Measurements from ENCODE around the gene CCDC112. TPM values are rescaled to one million over a fixed set of nuclear protein-coding genes. Genes with fewer than 3 reads are reported as not detected.

The CCDC112 gene
- total RNA-seq, 1 experiment from 2014 or later, result 4.3 TPM

DNA sequence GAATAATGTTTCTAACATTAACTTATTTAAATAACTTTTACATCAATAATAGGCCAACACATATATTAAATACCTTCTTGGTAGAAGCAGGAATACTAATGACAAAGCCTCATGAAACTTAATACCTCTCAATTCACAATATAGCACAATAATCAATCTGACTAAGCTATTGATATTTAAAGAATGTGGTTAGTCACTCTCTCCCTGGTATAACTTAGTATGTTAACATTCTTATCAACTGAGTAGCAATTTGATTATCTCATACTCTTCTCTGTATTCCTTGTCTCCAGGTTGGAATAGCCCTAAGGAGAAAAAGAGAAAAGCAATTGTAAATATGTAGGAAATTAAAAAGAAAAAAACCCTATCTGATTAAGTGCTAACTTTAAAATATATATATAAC lies 28.8 kb downstream of the CCDC112 start:
- CTCF ChIA-PET, result no interaction called here
- Histone ChIP-seq H3K4me3 (no peak overlapping the region), H3K4me2 (no peak overlapping the region), H3K27ac (no peak overlapping the region), H2AFZ (no peak overlapping the region), H4K20me1 (ENCODE audit: insufficient read depth) (no peaks in the 10 kb centered on the region), H3K9me3 (ENCODE audit: insufficient read depth, low read depth) (no peaks in the 10 kb centered on the region), H3K36me3 (ENCODE audit: low read depth) (no peaks in the 10 kb centered on the region), H3K79me2 (ENCODE audit: low read depth) (no peaks in the 10 kb centered on the region), H3K27me3 (ENCODE audit: insufficient read depth, low read depth) (no peaks in the 10 kb centered on the region), H3F3A (ENCODE audit: insufficient read depth, low read depth) (peaks cover 6% of the 10 kb centered on the region), H3K9me2 (ENCODE audit: insufficient read depth) (no peaks in the 10 kb centered on the region), H3K4me1 (replicated peaks; ENCODE audit: insufficient read depth) (peaks cover 7% of the 10 kb centered on the region)
- intact Hi-C loops (cut with micrococcal nuclease; ENCODE audit: unreplicated experiment), result no loop called here
- no TSS peak for BruUV-seq (replicated peaks)
- TF ChIP-seq, protein P1, sequence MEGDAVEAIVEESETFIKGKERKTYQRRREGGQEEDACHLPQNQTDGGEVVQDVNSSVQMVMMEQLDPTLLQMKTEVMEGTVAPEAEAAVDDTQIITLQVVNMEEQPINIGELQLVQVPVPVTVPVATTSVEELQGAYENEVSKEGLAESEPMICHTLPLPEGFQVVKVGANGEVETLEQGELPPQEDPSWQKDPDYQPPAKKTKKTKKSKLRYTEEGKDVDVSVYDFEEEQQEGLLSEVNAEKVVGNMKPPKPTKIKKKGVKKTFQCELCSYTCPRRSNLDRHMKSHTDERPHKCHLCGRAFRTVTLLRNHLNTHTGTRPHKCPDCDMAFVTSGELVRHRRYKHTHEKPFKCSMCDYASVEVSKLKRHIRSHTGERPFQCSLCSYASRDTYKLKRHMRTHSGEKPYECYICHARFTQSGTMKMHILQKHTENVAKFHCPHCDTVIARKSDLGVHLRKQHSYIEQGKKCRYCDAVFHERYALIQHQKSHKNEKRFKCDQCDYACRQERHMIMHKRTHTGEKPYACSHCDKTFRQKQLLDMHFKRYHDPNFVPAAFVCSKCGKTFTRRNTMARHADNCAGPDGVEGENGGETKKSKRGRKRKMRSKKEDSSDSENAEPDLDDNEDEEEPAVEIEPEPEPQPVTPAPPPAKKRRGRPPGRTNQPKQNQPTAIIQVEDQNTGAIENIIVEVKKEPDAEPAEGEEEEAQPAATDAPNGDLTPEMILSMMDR (conservative IDR thresholded peaks at IDR 0.05), result no peak
- TF ChIP-seq EZH2 (IDR thresholded peaks at IDR 0.05; ENCODE audit: low read depth), result no peak
- POLR2A ChIA-PET (ENCODE audit: unreplicated experiment), result no interaction called here
- DNase-seq, result peak in 1 of 2 experiments; percentile 55

DNA sequence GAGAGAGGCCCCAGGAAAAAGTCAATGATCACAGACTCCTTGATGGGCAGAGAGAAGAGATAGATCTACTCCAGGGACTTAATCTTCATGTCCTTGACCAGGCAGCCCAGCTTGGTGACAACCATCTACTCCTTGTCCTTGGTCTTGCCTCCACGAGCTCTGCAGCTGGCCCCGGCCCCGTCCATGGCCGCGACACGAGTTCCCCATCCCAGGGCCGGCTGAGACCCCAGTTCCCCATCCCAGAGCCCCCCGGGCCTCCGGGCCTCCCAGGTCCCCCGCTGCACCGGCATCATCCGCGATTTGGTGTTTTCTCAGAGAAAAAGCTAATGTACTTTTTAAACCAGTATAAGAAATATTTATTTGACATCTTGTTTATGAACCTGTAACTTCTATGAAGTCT lies 31.2 kb downstream of the CCDC112 start:
- H3K9me3 ChIP-seq (ENCODE audit: insufficient read depth, low read depth), result no peaks in the 10 kb centered on the region
- no peak for DNase-seq
- POLR2A ChIA-PET (ENCODE audit: unreplicated experiment), result no interaction called here
- H3K36me3 ChIP-seq (ENCODE audit: low read depth), result no peaks in the 10 kb centered on the region
- peaks cover 22% of the 10 kb centered on the region for H3K4me1 ChIP-seq (replicated peaks; ENCODE audit: insufficient read depth)
- H3K4me2 ChIP-seq, result no peak overlapping the region
- no peak overlapping the region for H2AFZ ChIP-seq
- 0 out of 2 replicates have a peak, but pooled peaks cover 5% of the 10 kb centered on the region for H4K20me1 ChIP-seq (ENCODE audit: insufficient read depth)
- H3K27me3 ChIP-seq (ENCODE audit: insufficient read depth, low read depth), result no peaks in the 10 kb centered on the region
- intact Hi-C loops (cut with micrococcal nuclease; ENCODE audit: unreplicated experiment), result no loop called here
- CTCF ChIA-PET, result no interaction called here
- no peaks in the 10 kb centered on the region for H3K9me2 ChIP-seq (ENCODE audit: insufficient read depth)
- peaks cover 6% of the 10 kb centered on the region for H3F3A ChIP-seq (ENCODE audit: insufficient read depth, low read depth)
- no peak overlapping the region for H3K4me3 ChIP-seq
- no peak overlapping the region for H3K27ac ChIP-seq
- TF ChIP-seq EZH2 (IDR thresholded peaks at IDR 0.05; ENCODE audit: low read depth), result no peak
- peaks cover 23% of the 10 kb centered on the region for H3K79me2 ChIP-seq (ENCODE audit: low read depth)
- BruUV-seq (replicated peaks), result no TSS peak

DNA sequence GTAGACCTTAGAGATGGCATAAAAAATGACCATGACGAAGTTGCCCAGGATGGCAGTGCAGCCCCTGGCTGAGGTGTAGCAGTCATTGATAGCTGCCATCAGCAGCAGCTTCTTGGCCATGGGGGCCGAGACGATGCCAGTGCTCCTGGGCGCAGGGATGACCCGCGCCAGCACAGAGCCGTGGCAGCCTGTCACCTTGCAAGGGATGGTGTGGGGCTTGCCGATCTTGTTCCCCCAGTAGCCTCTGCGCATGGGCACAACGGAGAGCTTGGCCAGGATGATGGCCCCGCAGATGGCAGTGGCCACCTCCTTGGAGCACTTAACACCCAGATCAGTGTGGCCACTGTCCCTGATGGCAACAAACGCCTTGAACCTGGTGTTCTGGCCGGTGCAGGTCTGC lies 31.7 kb downstream of the CCDC112 start:
- TF ChIP-seq EZH2 (IDR thresholded peaks at IDR 0.05; ENCODE audit: low read depth), result no peak
- TF ChIP-seq, protein P1 (conservative IDR thresholded peaks at IDR 0.05), result no peak
- intact Hi-C loops (cut with micrococcal nuclease; ENCODE audit: unreplicated experiment), result loop anchor here (5.0 kb wide), 1 partner anchor 33 kb away; the partner anchor contains the start of gene CCDC112

DNA sequence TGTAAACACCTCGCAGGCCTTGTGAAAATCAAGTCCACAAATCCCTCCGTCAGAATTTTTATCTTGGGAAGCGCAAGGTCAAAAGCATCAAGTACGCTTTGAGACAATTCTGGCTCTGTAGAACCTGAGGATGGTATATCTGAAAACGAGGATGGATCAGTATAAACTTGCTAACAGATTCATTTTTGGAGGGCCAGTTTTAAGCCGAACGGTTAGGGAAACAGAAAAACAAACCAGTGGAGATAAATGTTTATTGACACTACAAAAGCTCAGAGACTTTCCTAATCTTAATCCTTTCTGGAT lies 33.4 kb downstream of the CCDC112 start:
- Histone ChIP-seq H3K4me2 (peak overlapping the region; percentile 96), H2AFZ (peak overlapping the region; percentile 100), H3F3A (ENCODE audit: insufficient read depth, low read depth) (peaks cover 6% of the 10 kb centered on the region), H3K4me1 (replicated peaks; ENCODE audit: insufficient read depth) (peaks cover 22% of the 10 kb centered on the region), H3K9me3 (ENCODE audit: insufficient read depth, low read depth) (no peaks in the 10 kb centered on the region), H3K79me2 (ENCODE audit: low read depth) (peaks cover 45% of the 10 kb centered on the region), H3K4me3 (peak overlapping the region; percentile 86), H3K27me3 (ENCODE audit: insufficient read depth, low read depth) (no peaks in the 10 kb centered on the region), H3K9me2 (ENCODE audit: insufficient read depth) (no peaks in the 10 kb centered on the region), H3K27ac (peak overlapping the region; percentile 63), H4K20me1 (ENCODE audit: insufficient read depth) (peaks cover 5% of the 10 kb centered on the region; the same call in 1 of the 2 replicates), H3K36me3 (ENCODE audit: low read depth) (no peaks in the 10 kb centered on the region)
- ChIA-PET CTCF (no interaction called here), POLR2A (ENCODE audit: unreplicated experiment) (no interaction called here)
- intact Hi-C loops (cut with micrococcal nuclease; ENCODE audit: unreplicated experiment), result loop anchor here (5.0 kb wide), 1 partner anchor 34 kb away; the partner anchor contains the start of gene CCDC112
- TF ChIP-seq EZH2 (IDR thresholded peaks at IDR 0.05; ENCODE audit: low read depth), result no peak
- TF ChIP-seq, protein P1 (conservative IDR thresholded peaks at IDR 0.05), result no peak
- DNase-seq, result no peak
- TSS peak; percentile 82 for BruUV-seq (replicated peaks)

More for the DNA sequence above, 31.7 kb downstream of the CCDC112 start:
- Histone ChIP-seq H3K36me3 (ENCODE audit: low read depth) (no peaks in the 10 kb centered on the region), H3K27ac (no peak overlapping the region), H2AFZ (no peak overlapping the region), H3K9me3 (ENCODE audit: insufficient read depth, low read depth) (no peaks in the 10 kb centered on the region), H3K27me3 (ENCODE audit: insufficient read depth, low read depth) (no peaks in the 10 kb centered on the region), H3F3A (ENCODE audit: insufficient read depth, low read depth) (peaks cover 6% of the 10 kb centered on the region), H3K9me2 (ENCODE audit: insufficient read depth) (no peaks in the 10 kb centered on the region), H3K4me1 (replicated peaks; ENCODE audit: insufficient read depth) (peaks cover 22% of the 10 kb centered on the region), H3K79me2 (ENCODE audit: low read depth) (peaks cover 27% of the 10 kb centered on the region), H3K4me2 (no peak overlapping the region), H4K20me1 (ENCODE audit: insufficient read depth) (0 out of 2 replicates have a peak, but pooled peaks cover 5% of the 10 kb centered on the region), H3K4me3 (no peak overlapping the region)
- no TSS peak for BruUV-seq (replicated peaks)
- CTCF ChIA-PET, result no interaction called here
- POLR2A ChIA-PET (ENCODE audit: unreplicated experiment), result no interaction called here
- DNase-seq, result no peak

All from PC-9 (cell line).